ENCODE results near the gene ACAD8. TPM values are rescaled to one million over a fixed set of nuclear protein-coding genes. Genes with fewer than 3 reads are reported as not detected.

ACAD8 gene
- total RNA-seq, 2 donors from 2014 or later = 17.9 to 35.3 TPM

GRCh38 chr11:134246100-134246499 is 7.3 kb upstream of the ACAD8 start:
- no peak for DNase-seq (ENCODE audit: low spot score)
- Histone ChIP-seq H3K4me3 (no peak overlapping the region), H3K27ac (no peak overlapping the region), H3K4me1 (ENCODE audit: control insufficient read depth in 1 of 2, low read depth in 2 of 2) (no peaks in the 10 kb centered on the region), H3K9me3 (no peaks in the 10 kb centered on the region), H3K36me3 (peaks cover 78% of the 10 kb centered on the region), H3K27me3 (replicated peaks; ENCODE audit: insufficient read depth) (no peaks in the 10 kb centered on the region)
- TF ChIP-seq CTCF (IDR thresholded peaks at IDR 0.05) = no peak
- no peak for ATAC-seq (ENCODE audit: insufficient number of reproducible peaks, low FRiP score, low read depth)

- DNase-seq (ENCODE audit: low spot score) (no peak), ATAC-seq (ENCODE audit: insufficient number of reproducible peaks, low FRiP score, low read depth) (no peak)
- no peak for TF ChIP-seq CTCF (IDR thresholded peaks at IDR 0.05)
- Histone ChIP-seq H3K4me3 (no peak overlapping the region), H3K27ac (no peak overlapping the region), H3K36me3 (peaks cover 76% of the 10 kb centered on the region), H3K4me1 (ENCODE audit: control insufficient read depth in 1 of 2, low read depth in 2 of 2) (peaks cover 0 to 2% of the 10 kb centered on the region in 2 donors), H3K27me3 (replicated peaks; ENCODE audit: insufficient read depth) (no peaks in the 10 kb centered on the region), H3K9me3 (no peaks in the 10 kb centered on the region)
Measured at GRCh38 chr11:134246678-134247077, 6.7 kb upstream of the ACAD8 start.

GRCh38 chr11:134248910-134249480 is 4.4 kb upstream of the ACAD8 start:
- no peak for TF ChIP-seq CTCF (IDR thresholded peaks at IDR 0.05)
- ATAC-seq (ENCODE audit: insufficient number of reproducible peaks, low FRiP score, low read depth) = no peak
- peaks cover 56% of the 10 kb centered on the region for H3K36me3 ChIP-seq
- H3K27me3 ChIP-seq (replicated peaks; ENCODE audit: insufficient read depth) = no peaks in the 10 kb centered on the region
- peaks cover 6 to 13% of the 10 kb centered on the region in 2 donors for H3K4me1 ChIP-seq (ENCODE audit: control insufficient read depth in 1 of 2, low read depth in 2 of 2)
- H3K4me3 ChIP-seq = no peak overlapping the region
- no peak overlapping the region for H3K27ac ChIP-seq
- H3K9me3 ChIP-seq = no peaks in the 10 kb centered on the region
- no peak for DNase-seq (ENCODE audit: low spot score)

- H3K4me1 ChIP-seq (ENCODE audit: control insufficient read depth in 1 of 2, low read depth in 2 of 2) = peaks cover 17 to 21% of the 10 kb centered on the region in 2 donors
- ATAC-seq (ENCODE audit: insufficient number of reproducible peaks, low FRiP score, low read depth) = no peak
- H3K4me3 ChIP-seq = no peak overlapping the region
- H3K27me3 ChIP-seq (replicated peaks; ENCODE audit: insufficient read depth) = no peaks in the 10 kb centered on the region
- H3K27ac ChIP-seq = no peak overlapping the region
- H3K9me3 ChIP-seq = no peaks in the 10 kb centered on the region
- no peak for TF ChIP-seq CTCF (IDR thresholded peaks at IDR 0.05)
- H3K36me3 ChIP-seq = peaks cover 44% of the 10 kb centered on the region
- DNase-seq (ENCODE audit: low spot score) = no peak
Measured at GRCh38 chr11:134250246-134250645, 3.1 kb upstream of the ACAD8 start.

- Histone ChIP-seq H3K4me1 (ENCODE audit: control insufficient read depth in 1 of 2, low read depth in 2 of 2) (peaks cover 17 to 21% of the 10 kb centered on the region in 2 donors), H3K9me3 (no peaks in the 10 kb centered on the region), H3K4me3 (no peak overlapping the region), H3K36me3 (peaks cover 40% of the 10 kb centered on the region), H3K27me3 (replicated peaks; ENCODE audit: insufficient read depth) (no peaks in the 10 kb centered on the region), H3K27ac (no peak overlapping the region)
- no peak for TF ChIP-seq CTCF (IDR thresholded peaks at IDR 0.05)
- no peak for DNase-seq (ENCODE audit: low spot score)
- ATAC-seq (ENCODE audit: insufficient number of reproducible peaks, low FRiP score, low read depth) = no peak
Measured at GRCh38 chr11:134250675-134251074, 2.7 kb upstream of the ACAD8 start.
